GM19452 (cell line): ENCODE data around the gene C8G.

Source experiments
- ATAC-seq: cut with Tn5 transposase; IDR thresholded peaks from one replicate; pipeline ENCODE4 v1.9.1; 2021; ENCODE audit not compliant: unreplicated experiment

Gene C8G

DNA sequence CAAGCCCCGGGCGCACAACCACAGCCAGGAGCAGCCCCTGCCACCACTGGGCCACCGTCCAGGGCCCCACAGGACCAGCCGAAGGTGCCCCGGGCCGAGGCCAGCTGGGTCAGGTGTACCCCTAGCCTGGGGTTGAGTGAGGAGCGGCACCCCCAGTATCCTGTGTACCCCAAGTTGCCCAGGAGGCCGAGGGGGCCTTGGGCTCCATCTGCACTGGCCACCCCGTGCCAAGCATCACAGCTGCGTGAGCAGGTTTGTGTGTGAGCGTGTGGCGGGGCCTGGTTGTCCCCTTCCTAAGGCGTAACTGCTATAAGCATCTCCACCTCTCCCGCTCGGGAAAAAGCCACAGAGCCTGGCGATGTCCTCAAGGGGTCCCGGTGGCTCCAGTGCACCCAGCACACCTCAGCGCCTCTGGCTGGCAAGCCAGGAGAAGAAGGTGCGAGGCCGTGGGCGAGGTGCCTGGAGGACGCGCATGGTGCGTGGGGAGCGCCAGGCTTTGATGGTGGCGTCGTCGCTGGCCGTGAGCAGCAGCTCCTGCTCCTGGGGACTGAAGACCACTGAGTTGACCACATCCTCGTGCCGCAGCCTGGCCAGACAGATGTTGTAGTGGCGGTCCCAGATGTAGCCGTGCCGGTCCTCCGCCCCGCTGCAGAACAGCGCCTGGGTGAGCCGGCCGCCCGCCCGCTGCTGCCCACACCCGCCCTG lies 4.4 kb upstream of the C8G start:
- no peak for ATAC-seq

DNA sequence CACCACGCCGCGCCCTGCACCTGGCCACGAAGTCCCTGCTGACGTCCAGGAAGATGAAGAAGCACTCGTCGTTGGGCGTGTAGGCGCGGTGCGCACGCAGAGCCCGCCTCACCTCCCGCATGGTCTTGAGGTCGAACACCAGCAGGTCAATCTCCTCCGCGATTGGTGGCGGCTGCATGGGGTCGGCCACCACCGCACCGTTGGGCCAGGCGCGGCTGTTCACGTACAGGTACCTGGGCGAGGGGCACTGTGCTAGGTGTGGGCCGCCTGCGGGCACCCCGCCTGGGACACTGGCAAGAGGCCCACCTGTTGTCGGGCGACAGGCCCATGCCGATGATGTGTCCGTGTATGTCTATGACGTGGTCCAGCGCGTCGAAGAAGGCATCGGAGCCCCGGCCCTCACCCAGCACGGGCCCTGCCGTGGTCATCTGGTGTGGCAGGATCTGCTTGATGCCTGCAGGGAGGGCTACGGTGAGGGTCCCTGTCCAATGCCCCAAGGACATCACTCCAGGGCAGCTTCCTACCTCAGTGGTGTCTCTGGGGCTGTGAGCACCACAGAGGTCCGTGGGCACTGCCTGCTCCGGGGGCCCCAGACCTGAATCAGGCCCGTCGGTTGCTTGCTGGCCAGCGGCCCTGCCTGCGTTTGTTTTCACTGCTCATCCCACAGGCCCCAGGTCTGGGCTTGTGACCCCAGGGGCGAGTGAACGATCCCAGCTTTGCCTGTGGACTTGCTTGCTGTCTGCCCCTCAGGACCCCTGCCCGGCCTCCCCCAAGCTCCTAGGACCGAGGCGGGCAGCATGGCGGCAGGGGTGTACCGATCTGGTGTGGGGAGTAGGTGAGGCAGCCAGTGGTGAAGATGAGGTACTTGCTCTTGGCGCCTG lies 3.6 kb upstream of the C8G start:
- no peak for ATAC-seq

DNA sequence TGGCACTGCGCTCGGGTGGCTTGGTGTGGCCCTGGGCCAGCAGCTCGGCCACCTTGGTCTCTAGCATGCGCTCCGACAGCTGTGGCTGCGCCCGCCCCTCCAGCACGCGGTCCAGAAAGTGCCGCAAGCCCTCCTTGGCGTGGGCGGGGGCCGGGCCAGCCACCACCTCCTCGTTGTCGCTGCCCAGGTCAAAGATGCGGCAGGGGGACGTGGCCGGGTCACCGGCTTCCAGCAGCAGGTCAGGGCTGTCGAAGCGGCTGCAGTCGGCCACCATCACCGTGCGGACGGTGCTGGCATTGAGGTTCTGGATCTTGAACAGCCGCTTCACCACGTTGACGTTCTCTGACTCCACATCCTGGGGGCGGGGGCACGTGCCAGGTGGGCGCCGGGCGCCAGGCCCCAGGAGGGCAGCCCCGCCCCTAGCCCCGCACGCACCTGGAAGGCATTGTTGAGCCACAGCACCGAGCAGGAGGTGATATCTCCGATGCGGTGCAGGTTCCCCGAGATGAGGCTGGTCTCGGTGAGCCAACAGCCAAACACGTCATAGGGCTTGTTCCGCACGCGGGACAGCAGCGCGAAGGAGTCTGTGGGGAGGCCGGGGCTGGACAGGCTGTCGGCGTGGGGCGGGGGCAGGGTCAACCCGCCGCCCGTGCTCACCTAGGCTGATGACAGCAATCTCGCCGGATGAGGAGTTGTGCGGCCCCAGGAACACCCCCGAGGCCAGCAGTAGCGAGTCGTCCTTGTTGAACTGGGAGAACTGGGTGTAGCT lies 2.7 kb upstream of the C8G start:
- no peak for ATAC-seq

DNA sequence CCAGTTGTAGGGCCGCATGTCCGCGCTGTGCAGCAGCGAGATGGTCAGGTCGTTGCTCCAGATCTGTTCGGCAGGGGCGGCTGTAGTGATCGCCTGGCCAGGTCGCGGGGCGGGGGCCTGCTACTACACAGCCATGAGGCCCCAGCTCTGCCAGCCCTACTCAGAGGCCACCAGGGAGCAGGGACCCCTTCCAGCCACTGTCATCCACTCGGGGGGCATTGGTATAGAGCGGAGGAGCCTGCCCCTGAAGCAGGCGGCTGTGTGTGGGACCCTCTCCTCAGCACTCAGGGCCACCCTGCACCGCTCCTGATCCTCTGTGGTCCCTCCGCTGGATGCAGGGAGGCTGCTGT lies 2.2 kb upstream of the C8G start:
- no peak for ATAC-seq

DNA sequence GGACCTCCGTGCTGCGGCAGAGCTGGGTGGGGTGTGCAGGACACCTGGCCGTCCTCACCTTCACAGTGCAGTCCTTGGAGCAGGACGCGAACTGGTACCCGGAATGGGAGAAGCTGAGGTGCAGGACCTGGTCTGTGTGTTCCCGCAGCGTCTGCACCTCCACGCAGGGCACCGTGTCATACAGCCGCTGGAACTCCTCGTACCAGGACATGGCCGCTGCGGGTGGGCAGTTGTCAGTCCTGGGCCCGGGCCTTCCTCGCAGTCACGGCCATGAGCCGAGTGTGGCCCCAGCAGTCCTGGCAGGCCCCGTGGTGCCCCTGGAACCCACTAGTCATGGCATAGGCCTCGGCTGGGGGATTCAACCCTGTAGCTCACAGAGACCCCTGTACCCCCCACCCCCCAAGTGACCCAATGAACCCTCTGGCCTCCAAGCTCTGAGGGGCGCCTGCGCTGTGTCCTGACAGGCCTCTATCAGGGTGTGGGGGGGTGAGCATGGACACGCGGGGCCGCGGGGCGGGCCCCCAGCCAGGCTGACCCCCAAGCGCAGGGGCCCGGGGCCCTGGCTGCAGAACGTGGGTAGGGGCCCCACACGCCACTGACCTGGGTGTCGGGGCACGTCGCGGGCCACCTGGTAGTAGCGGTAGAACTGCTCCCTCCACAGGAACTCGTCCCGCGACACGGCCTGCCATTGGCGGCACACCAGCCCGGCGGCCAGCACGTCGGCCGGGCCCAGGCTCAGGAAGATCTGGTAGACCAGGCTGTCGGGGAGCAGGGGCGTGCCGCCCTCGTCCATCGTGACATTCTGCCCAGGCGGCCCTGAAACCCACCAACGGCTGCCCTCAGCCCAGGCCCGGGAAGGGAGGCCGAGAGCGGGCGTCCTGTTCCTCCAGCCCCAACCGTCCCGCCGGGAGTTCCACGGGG lies 1.5 kb upstream of the C8G start:
- ATAC-seq, result peak; percentile 6

GRCh38 chr9:136944212-136944518 lies 878 bp upstream of the C8G start:
- peak; percentile 37 for ATAC-seq

DNA sequence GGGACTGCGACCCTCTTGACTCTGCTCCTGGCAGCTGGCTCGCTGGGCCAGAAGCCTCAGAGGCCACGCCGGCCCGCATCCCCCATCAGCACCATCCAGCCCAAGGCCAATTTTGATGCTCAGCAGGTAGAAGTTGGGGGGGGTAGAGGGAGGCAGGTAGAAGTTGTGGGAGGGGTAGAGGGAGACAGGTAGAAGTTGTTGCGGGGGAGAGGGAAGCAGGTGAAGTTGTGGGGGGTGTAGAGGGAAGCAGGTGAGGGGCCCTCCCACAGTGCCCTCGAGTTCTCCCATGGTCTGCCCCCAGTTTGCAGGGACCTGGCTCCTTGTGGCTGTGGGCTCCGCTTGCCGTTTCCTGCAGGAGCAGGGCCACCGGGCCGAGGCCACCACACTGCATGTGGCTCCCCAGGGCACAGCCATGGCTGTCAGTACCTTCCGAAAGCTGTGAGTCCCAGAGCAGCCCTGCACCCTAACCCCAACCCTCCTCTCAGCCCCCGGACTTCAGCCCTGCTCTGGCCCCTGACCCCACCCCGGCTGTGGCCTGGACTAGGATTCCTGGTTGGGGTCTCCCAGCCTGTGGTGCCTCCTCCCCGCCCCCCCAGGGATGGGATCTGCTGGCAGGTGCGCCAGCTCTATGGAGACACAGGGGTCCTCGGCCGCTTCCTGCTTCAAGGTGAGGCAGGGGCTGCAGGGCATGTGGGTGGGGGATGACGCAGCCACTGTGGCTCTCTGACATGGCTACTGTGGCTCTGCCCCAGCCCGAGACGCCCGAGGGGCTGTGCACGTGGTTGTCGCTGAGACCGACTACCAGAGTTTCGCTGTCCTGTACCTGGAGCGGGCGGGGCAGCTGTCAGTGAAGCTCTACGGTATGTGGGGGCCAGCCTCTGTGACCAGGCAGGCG lies 537 bp downstream of the C8G start:
- no peak for ATAC-seq

GRCh38 chr9:136946228-136947027 lies 1.4 kb downstream of the C8G start:
- ATAC-seq, result no peak

GRCh38 chr9:136947028-136947891 lies 2.2 kb downstream of the C8G start:
- ATAC-seq, result no peak

GRCh38 chr9:136947955-136948510 lies 3.0 kb downstream of the C8G start:
- ATAC-seq, result no peak

DNA sequence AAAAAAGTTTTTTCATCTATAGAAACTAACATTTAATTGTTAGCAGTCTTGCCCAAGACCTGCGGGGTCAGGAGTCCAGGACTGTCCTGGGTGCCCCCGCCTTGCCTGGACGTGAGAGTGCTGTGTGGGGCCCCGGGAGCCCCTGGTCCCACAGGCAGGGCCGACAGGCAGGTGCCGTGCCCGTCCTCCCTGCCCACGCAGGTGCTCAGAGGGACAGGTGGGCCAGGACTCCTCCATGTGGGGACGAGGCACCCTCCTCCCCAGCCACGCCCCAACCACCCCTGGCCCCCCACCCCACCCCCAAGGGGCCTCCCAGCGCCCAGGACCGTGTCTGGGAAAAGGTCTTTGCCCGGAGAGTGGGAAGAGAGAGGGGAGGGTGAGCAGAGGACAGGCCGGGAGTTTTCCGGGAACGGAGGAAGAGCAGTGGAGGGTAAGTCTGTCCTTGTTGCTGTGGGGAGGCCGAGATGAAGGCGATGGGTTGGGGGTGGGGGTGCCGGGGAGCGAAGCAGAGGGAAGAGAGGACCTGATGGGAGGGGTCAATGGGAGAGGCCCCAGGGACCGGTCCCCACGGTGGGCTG lies 4.3 kb downstream of the C8G start:
- no peak for ATAC-seq

GRCh38 chr9:136949817-136950655 lies 5.0 kb downstream of the C8G start:
- ATAC-seq, result peak; percentile 73

DNA sequence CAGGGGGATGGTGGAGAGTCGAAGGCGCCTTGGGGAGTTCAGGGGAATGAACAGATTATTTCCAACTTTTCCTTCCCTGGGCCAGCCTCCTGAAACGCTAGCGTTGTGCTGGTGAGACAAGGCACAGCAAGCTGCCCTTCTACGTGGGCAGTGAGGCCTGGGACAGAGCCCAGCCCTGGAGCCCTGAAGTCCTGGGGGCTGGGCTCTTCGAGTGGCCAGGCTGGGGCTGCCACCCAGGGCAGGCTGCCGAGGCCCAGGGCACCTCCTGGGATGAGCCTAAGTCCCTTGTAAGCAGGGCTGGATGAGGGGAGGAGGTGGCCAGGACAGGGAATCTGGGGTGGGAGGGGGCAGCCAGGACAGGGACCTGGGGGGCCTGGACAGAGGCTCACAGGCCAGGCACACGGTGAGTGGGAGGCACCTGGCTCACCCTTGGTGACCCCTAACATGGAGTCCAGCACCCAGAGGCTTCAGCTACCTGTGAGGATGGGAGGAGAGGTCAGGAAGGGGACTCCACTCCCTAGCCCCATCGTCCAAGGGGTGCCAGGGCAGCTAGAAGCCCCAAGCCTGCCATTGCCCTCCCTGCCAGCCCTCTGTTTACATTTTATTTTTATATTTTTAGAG lies 5.7 kb downstream of the C8G start:
- no peak for ATAC-seq

GRCh38 chr9:136951541-136952320 lies 6.7 kb downstream of the C8G start, which contains the start of gene LCN12:
Gene LCN12 (plus strand): TSS chr9:136952273. CDS start chr9:136952328, 55 bp downstream.
- ATAC-seq, result no peak

GRCh38 chr9:136952321-136952850 lies 7.3 kb downstream of the C8G start:
- ATAC-seq, result no peak
